Measurements from ENCODE around the gene LPAR1. TPM values are rescaled to one million over a fixed set of nuclear protein-coding genes. Genes with fewer than 3 reads are reported as not detected.
"Not testable (repeated sequence)": the region's sequence is repeated elsewhere in the genome, so short reads cannot be mapped to it uniquely, and the experiment has no call there.

Gene LPAR1
- total and polyA plus RNA-seq, 2 donors (not counting 1 experiment from before 2014, with no cell fraction given), result 0.06 TPM; not detected in 1

DNA sequence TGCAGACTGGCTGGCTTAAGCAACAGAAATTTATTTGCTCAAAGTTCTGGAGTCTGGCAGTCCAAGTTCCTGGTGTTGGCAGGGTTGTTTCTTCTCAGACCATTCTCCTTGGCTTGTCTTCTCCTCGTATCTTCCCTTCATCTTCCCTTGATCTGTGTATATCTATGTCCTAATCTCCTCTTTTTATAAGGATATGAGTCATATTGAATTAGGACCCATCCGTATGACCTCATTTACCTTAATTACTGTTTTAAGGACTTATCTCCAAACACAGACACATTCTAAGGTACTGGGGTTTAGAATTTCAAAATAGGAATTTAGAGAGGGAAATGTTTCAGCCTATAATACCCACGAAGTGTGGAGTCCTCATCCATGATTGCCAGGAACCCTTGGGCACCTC, 13.1 kb upstream of the LPAR1 start:
- TF ChIP-seq, protein P1, sequence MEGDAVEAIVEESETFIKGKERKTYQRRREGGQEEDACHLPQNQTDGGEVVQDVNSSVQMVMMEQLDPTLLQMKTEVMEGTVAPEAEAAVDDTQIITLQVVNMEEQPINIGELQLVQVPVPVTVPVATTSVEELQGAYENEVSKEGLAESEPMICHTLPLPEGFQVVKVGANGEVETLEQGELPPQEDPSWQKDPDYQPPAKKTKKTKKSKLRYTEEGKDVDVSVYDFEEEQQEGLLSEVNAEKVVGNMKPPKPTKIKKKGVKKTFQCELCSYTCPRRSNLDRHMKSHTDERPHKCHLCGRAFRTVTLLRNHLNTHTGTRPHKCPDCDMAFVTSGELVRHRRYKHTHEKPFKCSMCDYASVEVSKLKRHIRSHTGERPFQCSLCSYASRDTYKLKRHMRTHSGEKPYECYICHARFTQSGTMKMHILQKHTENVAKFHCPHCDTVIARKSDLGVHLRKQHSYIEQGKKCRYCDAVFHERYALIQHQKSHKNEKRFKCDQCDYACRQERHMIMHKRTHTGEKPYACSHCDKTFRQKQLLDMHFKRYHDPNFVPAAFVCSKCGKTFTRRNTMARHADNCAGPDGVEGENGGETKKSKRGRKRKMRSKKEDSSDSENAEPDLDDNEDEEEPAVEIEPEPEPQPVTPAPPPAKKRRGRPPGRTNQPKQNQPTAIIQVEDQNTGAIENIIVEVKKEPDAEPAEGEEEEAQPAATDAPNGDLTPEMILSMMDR (IDR thresholded peaks at IDR 0.05), result no peak
- no peak for TF ChIP-seq EZH2 (IDR thresholded peaks at IDR 0.05; ENCODE audit: borderline replicate concordance, insufficient read depth, low read depth, low read length, poor library complexity, severe bottlenecking)
- DNase-seq (no peak), ATAC-seq (ENCODE audit: low read depth) (no peak)
- Mint-ChIP-seq H3K4me3 (no peak overlapping the region), H3K4me1 (no peaks in the 10 kb centered on the region), H3K27me3 (peaks cover 4% of the 10 kb centered on the region), H3K27ac (no peak overlapping the region), H3K9me3 (ENCODE audit: insufficient read depth) (no peaks in the 10 kb centered on the region)
- no peak overlapping the region for H3K9ac ChIP-seq (ENCODE audit: low read length)
- no peak overlapping the region for H3K4me3 ChIP-seq (ENCODE audit: control extremely low read depth in 1 of 5, extremely low read depth in 1 of 5, insufficient read depth in 1 of 5, low read depth in 2 of 5, low read length in 4 of 5)
- H3K36me3 ChIP-seq (replicated peaks in 1 of 2; ENCODE audit: control extremely low read depth in 1 of 2, control insufficient read depth in 1 of 2, extremely low read depth in 1 of 2, insufficient read depth in 2 of 2, low read length in 1 of 2), result no peaks in the 10 kb centered on the region
- intact Hi-C loops (cut with micrococcal nuclease), result no loop called here
- no peak overlapping the region for H3K4me2 ChIP-seq (replicated peaks; ENCODE audit: low read depth, low read length, poor library complexity, severe bottlenecking)
- H4K20me1 ChIP-seq (ENCODE audit: control insufficient read depth, insufficient read depth, low read length, poor library complexity, severe bottlenecking), result no peaks in the 10 kb centered on the region
- H3K27ac ChIP-seq (ENCODE audit: low read length in 2 of 2), result no peak overlapping the region
- H3K79me2 ChIP-seq (ENCODE audit: control insufficient read depth, insufficient read depth, low read length), result no peaks in the 10 kb centered on the region
- H3K4me1 ChIP-seq (ENCODE audit: control insufficient read depth in 2 of 2, insufficient read depth in 2 of 2, low read length in 2 of 2), result no peaks in the 10 kb centered on the region
- no peak overlapping the region for H2AFZ ChIP-seq (ENCODE audit: insufficient read depth, low read depth, low read length, poor library complexity, severe bottlenecking)
- POLR2A ChIA-PET, result no interaction called here
- CTCF ChIA-PET, result no interaction called here
- no peaks in the 10 kb centered on the region for H3K27me3 ChIP-seq (replicated peaks in 1 of 4; ENCODE audit: control extremely low read depth in 1 of 4, control insufficient read depth in 3 of 4, insufficient read depth in 4 of 4, low read length in 3 of 4)
- no peaks in the 10 kb centered on the region for H3K9me3 ChIP-seq (ENCODE audit: control extremely low read depth in 1 of 3, control insufficient read depth in 2 of 3, insufficient read depth in 1 of 3, low read length in 2 of 3)
- WGBS (ENCODE audit: insufficient coverage), result no CpG with 5 or more reads among the region's 3 CpGs

GRCh38 chr9:111050819-111051218, 12.5 kb upstream of the LPAR1 start:
- Histone ChIP-seq H2AFZ (ENCODE audit: insufficient read depth, low read depth, low read length, poor library complexity, severe bottlenecking) (no peak overlapping the region), H3K4me3 (ENCODE audit: control extremely low read depth in 1 of 5, extremely low read depth in 1 of 5, insufficient read depth in 1 of 5, low read depth in 2 of 5, low read length in 4 of 5) (no peak overlapping the region)
- CTCF ChIA-PET, result no interaction called here

DNA sequence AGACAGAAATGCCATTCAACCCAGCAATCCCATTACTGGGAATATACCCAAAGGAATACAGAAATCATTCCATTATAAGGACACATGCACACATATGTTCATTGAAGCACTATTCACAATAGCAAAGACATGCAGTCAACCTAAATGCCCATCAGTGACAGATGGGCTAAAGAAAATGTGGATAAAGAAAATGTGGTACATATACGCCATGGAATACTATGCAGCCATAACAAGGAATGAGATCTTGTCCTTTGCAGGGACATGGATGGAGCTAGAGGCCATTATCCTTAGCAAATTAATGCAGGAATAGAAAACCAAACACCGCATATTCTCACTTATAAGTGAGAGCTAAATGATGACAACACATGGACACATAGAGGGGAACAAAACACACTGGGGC, 9.0 kb upstream of the LPAR1 start:
- H3K9me3 Mint-ChIP-seq (ENCODE audit: insufficient read depth); H3K4me3 ChIP-seq (ENCODE audit: control extremely low read depth in 1 of 5, extremely low read depth in 1 of 5, insufficient read depth in 1 of 5, low read depth in 2 of 5, low read length in 4 of 5); CTCF ChIA-PET; H3K4me1 Mint-ChIP-seq; H3K9ac ChIP-seq (ENCODE audit: low read length); POLR2A ChIA-PET; H3K79me2 ChIP-seq (ENCODE audit: control insufficient read depth, insufficient read depth, low read length); H3K36me3 ChIP-seq (replicated peaks in 1 of 2; ENCODE audit: control extremely low read depth in 1 of 2, control insufficient read depth in 1 of 2, extremely low read depth in 1 of 2, insufficient read depth in 2 of 2, low read length in 1 of 2); H2AFZ ChIP-seq (ENCODE audit: insufficient read depth, low read depth, low read length, poor library complexity, severe bottlenecking); H3K4me1 ChIP-seq (ENCODE audit: control insufficient read depth in 2 of 2, insufficient read depth in 2 of 2, low read length in 2 of 2); H3K4me3 Mint-ChIP-seq; H3K4me2 ChIP-seq (replicated peaks; ENCODE audit: low read depth, low read length, poor library complexity, severe bottlenecking); H3K9me3 ChIP-seq (ENCODE audit: control extremely low read depth in 1 of 3, control insufficient read depth in 2 of 3, insufficient read depth in 1 of 3, low read length in 2 of 3); ATAC-seq (ENCODE audit: low read depth); H3K27me3 Mint-ChIP-seq; H3K27me3 ChIP-seq (replicated peaks in 1 of 4; ENCODE audit: control extremely low read depth in 1 of 4, control insufficient read depth in 3 of 4, insufficient read depth in 4 of 4, low read length in 3 of 4); H4K20me1 ChIP-seq (ENCODE audit: control insufficient read depth, insufficient read depth, low read length, poor library complexity, severe bottlenecking); H3K27ac ChIP-seq (ENCODE audit: low read length in 2 of 2); H3K27ac Mint-ChIP-seq; intact Hi-C loops (cut with micrococcal nuclease); DNase-seq: not testable (repeated sequence)
- no CpG with 5 or more reads among the region's 2 CpGs for WGBS (ENCODE audit: insufficient coverage)

More at GRCh38 chr9:111050819-111051218, 12.5 kb upstream of the LPAR1 start:
- no peaks in the 10 kb centered on the region for H3K9me3 ChIP-seq (ENCODE audit: control extremely low read depth in 1 of 3, control insufficient read depth in 2 of 3, insufficient read depth in 1 of 3, low read length in 2 of 3)
- Mint-ChIP-seq H3K9me3 (ENCODE audit: insufficient read depth) (no peaks in the 10 kb centered on the region), H3K27ac (no peak overlapping the region), H3K4me1 (no peaks in the 10 kb centered on the region), H3K27me3 (peaks cover 4% of the 10 kb centered on the region), H3K4me3 (no peak overlapping the region)
- ATAC-seq (ENCODE audit: low read depth) (no peak), DNase-seq (no peak)
- H3K36me3 ChIP-seq (replicated peaks in 1 of 2; ENCODE audit: control extremely low read depth in 1 of 2, control insufficient read depth in 1 of 2, extremely low read depth in 1 of 2, insufficient read depth in 2 of 2, low read length in 1 of 2), result no peaks in the 10 kb centered on the region
- intact Hi-C loops (cut with micrococcal nuclease), result no loop called here
- H3K9ac ChIP-seq (ENCODE audit: low read length), result no peak overlapping the region
- no peaks in the 10 kb centered on the region for H3K27me3 ChIP-seq (replicated peaks in 1 of 4; ENCODE audit: control extremely low read depth in 1 of 4, control insufficient read depth in 3 of 4, insufficient read depth in 4 of 4, low read length in 3 of 4)
- H3K27ac ChIP-seq (ENCODE audit: low read length in 2 of 2), result no peak overlapping the region
- H3K4me1 ChIP-seq (ENCODE audit: control insufficient read depth in 2 of 2, insufficient read depth in 2 of 2, low read length in 2 of 2), result no peaks in the 10 kb centered on the region
- TF ChIP-seq, protein P1 (IDR thresholded peaks at IDR 0.05), result no peak
- TF ChIP-seq EZH2 (IDR thresholded peaks at IDR 0.05; ENCODE audit: borderline replicate concordance, insufficient read depth, low read depth, low read length, poor library complexity, severe bottlenecking), result no peak
- no peaks in the 10 kb centered on the region for H3K79me2 ChIP-seq (ENCODE audit: control insufficient read depth, insufficient read depth, low read length)
- POLR2A ChIA-PET, result no interaction called here
- no peak overlapping the region for H3K4me2 ChIP-seq (replicated peaks; ENCODE audit: low read depth, low read length, poor library complexity, severe bottlenecking)
- no peaks in the 10 kb centered on the region for H4K20me1 ChIP-seq (ENCODE audit: control insufficient read depth, insufficient read depth, low read length, poor library complexity, severe bottlenecking)

Measured in B cell (primary cell).